ENCODE data around the gene ITIH4. TPM values are rescaled to one million over a fixed set of nuclear protein-coding genes. Genes with fewer than 3 reads are reported as not detected.
A peak's percentile ranks its signal among the peaks of the same experiment; 100 is the strongest.

ITIH4 gene
- total RNA-seq, 1 donor from 2014 or later = 2.8 TPM

DNA sequence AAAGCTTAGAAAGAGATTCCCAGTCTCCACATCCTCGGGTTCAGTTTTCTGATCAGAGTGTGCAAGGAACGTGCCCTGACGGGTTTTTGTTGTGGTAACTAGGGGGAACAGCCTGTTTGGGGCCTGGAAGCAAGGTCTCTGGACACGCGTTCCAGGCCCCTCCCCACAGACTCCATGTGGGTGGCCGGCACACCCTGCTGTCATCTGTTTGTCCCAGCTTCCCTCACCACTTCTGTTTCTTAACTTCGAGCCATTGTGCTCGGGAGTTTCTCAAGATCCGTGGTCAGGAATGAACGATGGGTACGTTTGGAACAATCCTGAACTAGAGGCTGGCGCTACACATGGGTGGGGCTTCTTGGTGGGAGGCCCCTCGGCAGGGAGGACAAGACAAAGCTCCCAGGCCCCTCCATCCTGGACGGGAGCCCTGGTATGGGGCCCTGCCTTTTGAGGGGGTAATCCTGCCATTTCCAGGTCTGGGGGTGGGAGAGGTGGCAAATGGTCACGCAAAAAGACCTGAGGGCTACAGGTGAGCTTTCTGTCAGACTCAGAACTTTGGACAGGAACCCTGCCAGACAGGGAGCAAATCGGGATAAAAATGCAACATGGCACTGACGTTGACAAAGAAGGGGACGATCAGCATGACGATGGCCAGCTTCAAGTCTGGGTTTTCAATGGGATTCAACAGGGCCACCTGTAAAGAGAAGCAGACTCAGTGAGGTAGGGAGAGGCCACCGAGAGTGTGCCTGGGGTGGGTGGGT is 12.8 kb upstream of the ITIH4 start:
- H3K27ac ChIP-seq (ENCODE audit: low read depth, low read length) = no peak overlapping the region
- H3K9ac ChIP-seq (ENCODE audit: low read length) = no peak overlapping the region
- H3K9me3 Mint-ChIP-seq (ENCODE audit: unreplicated experiment) = no peaks in the 10 kb centered on the region
- H3K27ac Mint-ChIP-seq (ENCODE audit: unreplicated experiment) = no peak overlapping the region
- no peak overlapping the region for H2AFZ ChIP-seq (ENCODE audit: low read depth, low read length)
- H3K4me3 ChIP-seq (ENCODE audit: insufficient read depth, low read depth, low read length) = no peak overlapping the region
- peaks cover 2% of the 10 kb centered on the region for H3K27me3 Mint-ChIP-seq (ENCODE audit: low read depth, unreplicated experiment)
- H3K4me2 ChIP-seq (ENCODE audit: low read length) = no peak overlapping the region
- no peak for TF ChIP-seq EZH2 (IDR thresholded peaks at IDR 0.05; ENCODE audit: insufficient read depth, low read length)
- TF ChIP-seq, protein P1, sequence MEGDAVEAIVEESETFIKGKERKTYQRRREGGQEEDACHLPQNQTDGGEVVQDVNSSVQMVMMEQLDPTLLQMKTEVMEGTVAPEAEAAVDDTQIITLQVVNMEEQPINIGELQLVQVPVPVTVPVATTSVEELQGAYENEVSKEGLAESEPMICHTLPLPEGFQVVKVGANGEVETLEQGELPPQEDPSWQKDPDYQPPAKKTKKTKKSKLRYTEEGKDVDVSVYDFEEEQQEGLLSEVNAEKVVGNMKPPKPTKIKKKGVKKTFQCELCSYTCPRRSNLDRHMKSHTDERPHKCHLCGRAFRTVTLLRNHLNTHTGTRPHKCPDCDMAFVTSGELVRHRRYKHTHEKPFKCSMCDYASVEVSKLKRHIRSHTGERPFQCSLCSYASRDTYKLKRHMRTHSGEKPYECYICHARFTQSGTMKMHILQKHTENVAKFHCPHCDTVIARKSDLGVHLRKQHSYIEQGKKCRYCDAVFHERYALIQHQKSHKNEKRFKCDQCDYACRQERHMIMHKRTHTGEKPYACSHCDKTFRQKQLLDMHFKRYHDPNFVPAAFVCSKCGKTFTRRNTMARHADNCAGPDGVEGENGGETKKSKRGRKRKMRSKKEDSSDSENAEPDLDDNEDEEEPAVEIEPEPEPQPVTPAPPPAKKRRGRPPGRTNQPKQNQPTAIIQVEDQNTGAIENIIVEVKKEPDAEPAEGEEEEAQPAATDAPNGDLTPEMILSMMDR (IDR thresholded peaks at IDR 0.05; ENCODE audit: insufficient read depth, low read depth, low read length) = no peak
- FAIRE-seq (no peak), DNase-seq (ENCODE audit: low read depth) (no peak)
- peaks cover 8% of the 10 kb centered on the region for H3K4me1 ChIP-seq (ENCODE audit: insufficient read depth, low read length)
- H3K4me1 Mint-ChIP-seq (ENCODE audit: low read depth, unreplicated experiment) = peaks cover 10% of the 10 kb centered on the region
- no peaks in the 10 kb centered on the region for H3K9me3 ChIP-seq (ENCODE audit: insufficient read depth, low read depth, low read length)
- no peaks in the 10 kb centered on the region for H3K27me3 ChIP-seq (ENCODE audit: insufficient read depth, low read length)
- H3K36me3 Mint-ChIP-seq (ENCODE audit: low read depth, unreplicated experiment) = peaks cover 10% of the 10 kb centered on the region
- peaks cover 3% of the 10 kb centered on the region for H4K20me1 ChIP-seq (ENCODE audit: insufficient read depth, low read length)
- no peaks in the 10 kb centered on the region for H3K79me2 ChIP-seq (ENCODE audit: insufficient read depth, low read length)
- H3K36me3 ChIP-seq (ENCODE audit: insufficient read depth, low read length) = no peaks in the 10 kb centered on the region
- no peak overlapping the region for H3K4me3 Mint-ChIP-seq (ENCODE audit: unreplicated experiment)

DNA sequence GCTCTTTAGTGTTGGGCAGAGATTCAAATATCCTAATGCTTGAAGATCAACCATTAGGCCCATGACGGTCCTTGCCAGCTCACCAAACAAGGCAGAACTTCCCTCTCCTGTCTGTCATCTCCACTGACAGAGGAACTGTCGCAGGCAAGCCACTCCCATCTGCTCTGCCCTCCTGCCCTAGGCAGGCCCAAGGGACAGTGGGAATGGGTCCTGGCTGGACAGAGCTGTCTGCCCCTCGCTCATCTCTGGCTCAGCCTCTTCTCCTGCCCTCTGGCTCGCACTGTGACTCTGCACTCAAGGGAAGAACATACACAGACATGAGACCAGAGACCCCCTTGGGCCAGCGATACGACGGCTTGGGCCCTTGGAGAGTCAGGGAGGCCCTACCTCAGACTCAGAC is 12.0 kb upstream of the ITIH4 start:
- no peak overlapping the region for H3K4me2 ChIP-seq (ENCODE audit: low read length)
- no peaks in the 10 kb centered on the region for H3K79me2 ChIP-seq (ENCODE audit: insufficient read depth, low read length)
- H4K20me1 ChIP-seq (ENCODE audit: insufficient read depth, low read length) = peaks cover 3% of the 10 kb centered on the region
- TF ChIP-seq, protein P1 (IDR thresholded peaks at IDR 0.05; ENCODE audit: insufficient read depth, low read depth, low read length) = no peak
- no peak for TF ChIP-seq EZH2 (IDR thresholded peaks at IDR 0.05; ENCODE audit: insufficient read depth, low read length)
- H3K27me3 Mint-ChIP-seq (ENCODE audit: low read depth, unreplicated experiment) = peaks cover 2% of the 10 kb centered on the region
- no peak overlapping the region for H3K27ac ChIP-seq (ENCODE audit: low read depth, low read length)
- no peak overlapping the region for H3K9ac ChIP-seq (ENCODE audit: low read length)
- FAIRE-seq (no peak), DNase-seq (ENCODE audit: low read depth) (no peak)
- no peaks in the 10 kb centered on the region for H3K9me3 ChIP-seq (ENCODE audit: insufficient read depth, low read depth, low read length)
- H2AFZ ChIP-seq (ENCODE audit: low read depth, low read length) = no peak overlapping the region
- no peaks in the 10 kb centered on the region for H3K27me3 ChIP-seq (ENCODE audit: insufficient read depth, low read length)
- peaks cover 8% of the 10 kb centered on the region for H3K4me1 ChIP-seq (ENCODE audit: insufficient read depth, low read length)
- no peak overlapping the region for H3K4me3 Mint-ChIP-seq (ENCODE audit: unreplicated experiment)
- H3K36me3 ChIP-seq (ENCODE audit: insufficient read depth, low read length) = no peaks in the 10 kb centered on the region
- peaks cover 10% of the 10 kb centered on the region for H3K4me1 Mint-ChIP-seq (ENCODE audit: low read depth, unreplicated experiment)
- H3K4me3 ChIP-seq (ENCODE audit: insufficient read depth, low read depth, low read length) = no peak overlapping the region
- H3K27ac Mint-ChIP-seq (ENCODE audit: unreplicated experiment) = no peak overlapping the region
- H3K36me3 Mint-ChIP-seq (ENCODE audit: low read depth, unreplicated experiment) = peaks cover 12% of the 10 kb centered on the region
- H3K9me3 Mint-ChIP-seq (ENCODE audit: unreplicated experiment) = no peaks in the 10 kb centered on the region

DNA sequence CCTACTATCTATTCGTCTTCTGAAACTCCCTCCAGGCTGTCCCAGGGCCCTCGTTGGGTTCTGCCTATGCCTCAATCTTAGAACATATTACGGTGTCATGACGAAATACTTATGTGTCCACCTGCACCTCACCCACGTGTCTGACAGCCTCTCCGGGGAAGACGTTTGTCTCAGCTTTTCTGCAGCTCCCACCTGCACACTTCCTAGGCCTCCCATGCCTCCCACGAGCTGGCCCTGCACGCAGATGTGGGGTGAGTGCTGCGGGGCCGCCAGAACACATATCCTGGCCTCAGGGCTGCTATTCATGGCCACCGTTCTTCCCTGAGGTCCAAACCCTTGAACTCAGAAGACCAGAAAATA is 11.5 kb upstream of the ITIH4 start:
- Mint-ChIP-seq H3K4me3 (ENCODE audit: unreplicated experiment) (peak overlapping the region; percentile 51), H3K4me1 (ENCODE audit: low read depth, unreplicated experiment) (peaks cover 10% of the 10 kb centered on the region), H3K9me3 (ENCODE audit: unreplicated experiment) (no peaks in the 10 kb centered on the region), H3K36me3 (ENCODE audit: low read depth, unreplicated experiment) (peaks cover 13% of the 10 kb centered on the region), H3K27ac (ENCODE audit: unreplicated experiment) (no peak overlapping the region), H3K27me3 (ENCODE audit: low read depth, unreplicated experiment) (peaks cover 2% of the 10 kb centered on the region)
- no peak for TF ChIP-seq EZH2 (IDR thresholded peaks at IDR 0.05; ENCODE audit: insufficient read depth, low read length)
- TF ChIP-seq, protein P1 (IDR thresholded peaks at IDR 0.05; ENCODE audit: insufficient read depth, low read depth, low read length) = no peak
- no peak for FAIRE-seq
- no peak overlapping the region for H3K9ac ChIP-seq (ENCODE audit: low read length)
- no peak overlapping the region for H3K4me3 ChIP-seq (ENCODE audit: insufficient read depth, low read depth, low read length)
- no peak overlapping the region for H2AFZ ChIP-seq (ENCODE audit: low read depth, low read length)
- DNase-seq (ENCODE audit: low read depth) = no peak
- H3K4me2 ChIP-seq (ENCODE audit: low read length) = no peak overlapping the region
- H3K27me3 ChIP-seq (ENCODE audit: insufficient read depth, low read length) = no peaks in the 10 kb centered on the region
- peaks cover 3% of the 10 kb centered on the region for H4K20me1 ChIP-seq (ENCODE audit: insufficient read depth, low read length)
- peaks cover 8% of the 10 kb centered on the region for H3K4me1 ChIP-seq (ENCODE audit: insufficient read depth, low read length)
- H3K79me2 ChIP-seq (ENCODE audit: insufficient read depth, low read length) = no peaks in the 10 kb centered on the region
- H3K36me3 ChIP-seq (ENCODE audit: insufficient read depth, low read length) = no peaks in the 10 kb centered on the region
- no peak overlapping the region for H3K27ac ChIP-seq (ENCODE audit: low read depth, low read length)
- H3K9me3 ChIP-seq (ENCODE audit: insufficient read depth, low read depth, low read length) = no peaks in the 10 kb centered on the region

All from astrocyte (in vitro differentiated cells and primary cell).